GM23338 (cell line): ENCODE data around the gene ATF3. TPM values are rescaled to one million over a fixed set of nuclear protein-coding genes. Genes with fewer than 3 reads are reported as not detected.

Experiments
- ATAC-seq: fragments of 200-7000 bp; cut with Tn5 transposase; 3 replicates; pipeline ENCODE4 v1.9.1; 2020
- DNase-seq: peaks from one replicate; pipeline ENCODE4 v3.0.0-alpha.2; 2015; ENCODE audit warnings: low spot score
- H2AFZ ChIP-seq: fragments of 200-600 bp; sonication (generic); 2 replicates; pipeline ENCODE4 v1.8.0; 2016; ENCODE audit warnings: antibody characterized with exemption, mild to moderate bottlenecking, moderate library complexity
- H3F3A ChIP-seq: fragments of 200-600 bp; sonication (generic); replicated peaks from 2 replicates; pipeline ENCODE4 v1.8.0; 2017; ENCODE audit warnings: antibody characterized with exemption, mixed run types, low read depth
- H3K27ac ChIP-seq: fragments of 200-600 bp; sonication (generic); 2 replicates; pipeline ENCODE4 v1.6.1; 2016; ENCODE audit warnings: low read depth
- H3K27me3 ChIP-seq: fragments of 200-600 bp; sonication (generic); 2 replicates; pipeline ENCODE4 v1.8.0; 2016; ENCODE audit warnings: mild to moderate bottlenecking, mixed run types, moderate library complexity; ENCODE audit not compliant: insufficient read depth
- H3K36me3 ChIP-seq: fragments of 200-600 bp; sonication (generic); 2 replicates; pipeline ENCODE4 v1.8.0; 2016; ENCODE audit warnings: mild to moderate bottlenecking; ENCODE audit not compliant: insufficient read depth
- H3K4me1 ChIP-seq: fragments of 200-600 bp; sonication (generic); 2 replicates; pipeline ENCODE4 v1.8.0; 2016; ENCODE audit warnings: mild to moderate bottlenecking, moderate library complexity; ENCODE audit not compliant: insufficient read depth
- H3K4me2 ChIP-seq: fragments of 200-600 bp; sonication (generic); 2 replicates; pipeline ENCODE4 v1.7.1; 2017; ENCODE audit warnings: mixed run types
- H3K4me3 ChIP-seq: fragments of 200-600 bp; sonication (generic); 2 replicates; pipeline ENCODE4 v1.6.1; 2016; ENCODE audit warnings: mixed run types
- H3K79me2 ChIP-seq: fragments of 200-600 bp; sonication (generic); replicated peaks from 2 replicates; pipeline ENCODE4 v1.8.0; 2017; ENCODE audit warnings: mild to moderate bottlenecking; ENCODE audit not compliant: insufficient read depth
- H3K9me2 ChIP-seq: fragments of 200-600 bp; sonication (generic); 2 replicates; pipeline ENCODE4 v1.8.0; 2017; ENCODE audit not compliant: insufficient read depth
- H4K20me1 ChIP-seq: fragments of 200-600 bp; sonication (generic); replicated peaks from 2 replicates; pipeline ENCODE4 v1.8.0; 2017; ENCODE audit warnings: mild to moderate bottlenecking; ENCODE audit not compliant: insufficient read depth
- H3K27ac Mint-ChIP-seq: 2 replicates; pipeline ENCODE4 v1.8.0; 2020; ENCODE audit warnings: inconsistent platforms, mild to moderate bottlenecking, moderate library complexity, mixed read lengths
- H3K27me3 Mint-ChIP-seq: 3 replicates; pipeline ENCODE4 v1.8.0; 2022; ENCODE audit warnings: low read depth, mild to moderate bottlenecking, moderate library complexity, mixed read lengths, inconsistent platforms; ENCODE audit not compliant: insufficient read depth, poor library complexity
- H3K36me3 Mint-ChIP-seq: 3 replicates; pipeline ENCODE4 v1.8.0; 2021; ENCODE audit warnings: low read depth, mild to moderate bottlenecking, inconsistent platforms, moderate library complexity, mixed read lengths
- H3K4me1 Mint-ChIP-seq: 3 replicates; pipeline ENCODE4 v1.8.0; 2020; ENCODE audit warnings: mild to moderate bottlenecking, inconsistent platforms, mixed read lengths
- H3K4me3 Mint-ChIP-seq: 3 replicates; pipeline ENCODE4 v1.8.0; 2021; ENCODE audit warnings: moderate library complexity, mild to moderate bottlenecking, inconsistent platforms, mixed read lengths
- H3K9me3 Mint-ChIP-seq: 3 replicates; pipeline ENCODE4 v1.8.0; 2020; ENCODE audit warnings: moderate library complexity, mild to moderate bottlenecking, inconsistent platforms, mixed read lengths
- EZH2 ChIP-seq: fragments of 200-600 bp; sonication (generic); IDR thresholded peaks from one replicate; pipeline ENCODE4 v1.8.0; 2017; ENCODE audit warnings: antibody characterized with exemption, mild to moderate bottlenecking, low read depth; ENCODE audit not compliant: unreplicated experiment
- POLR2AphosphoS5 ChIP-seq: IDR thresholded peaks from 2 replicates; pipeline ENCODE4 v1.6.1; 2016; ENCODE audit warnings: antibody characterized with exemption, low read depth
- STAT1 ChIP-seq: IDR thresholded peaks from one replicate; pipeline ENCODE4 v1.6.1; 2016; ENCODE audit warnings: antibody characterized with exemption; ENCODE audit not compliant: unreplicated experiment
- ZNF331 ChIP-seq: fragments of 250-450 bp; sonication (Bioruptor Pico); IDR thresholded peaks from 2 replicates; pipeline ENCODE4 v1.5.0; 2020; ENCODE audit warnings: low read depth, mild to moderate bottlenecking, moderate library complexity
- polyA plus RNA-seq: library from polyadenylated mRNA; unstranded; fragments of >200 nt; fragmentation: Nextera tagmentation; extraction: Ambion mirVana; gene quantifications from 2 replicates; pipeline ENCODE4 v1.2.1, GENCODE V29; 2016
- total RNA-seq: library from RNA; depleted of rRNA; stranded (reverse); fragments of >200 nt; shearing (Covaris generic); gene quantifications from 2 replicates; pipeline ENCODE4 v1.2.3, GENCODE V29; 2014
- TF ChIP-seq, protein P1 (sequence below): IDR thresholded peaks from one replicate; pipeline ENCODE4 v1.6.1; 2018; ENCODE audit warnings: antibody characterized with exemption; ENCODE audit not compliant: unreplicated experiment
- TF ChIP-seq, protein P2 (sequence below), 2 experiments: fragments of 200-600 bp in 1 of 2; sonication (generic) in 1 of 2; conservative IDR thresholded peaks; 2 replicates each; pipeline versions ENCODE4 v1.5.1 to v1.6.1; 2016 to 2017; ENCODE audit warnings: antibody characterized with exemption in 2 of 2, low read depth in 2 of 2, mild to moderate bottlenecking in 2 of 2, moderate library complexity in 1 of 2
- TF ChIP-seq, protein P3 (sequence below): fragments of 250-450 bp; sonication (Bioruptor Pico); IDR thresholded peaks from 2 replicates; pipeline ENCODE4 v1.5.0; 2020; ENCODE audit warnings: mild to moderate bottlenecking, moderate library complexity
- TF ChIP-seq, protein P4 (sequence below): IDR thresholded peaks from 2 replicates; pipeline ENCODE4 v1.6.1; 2016; ENCODE audit warnings: antibody characterized with exemption

The ATF3 gene
- total and polyA plus RNA-seq, 2 experiments from 2014 or later, result 12.6 to 17.2 TPM

DNA sequence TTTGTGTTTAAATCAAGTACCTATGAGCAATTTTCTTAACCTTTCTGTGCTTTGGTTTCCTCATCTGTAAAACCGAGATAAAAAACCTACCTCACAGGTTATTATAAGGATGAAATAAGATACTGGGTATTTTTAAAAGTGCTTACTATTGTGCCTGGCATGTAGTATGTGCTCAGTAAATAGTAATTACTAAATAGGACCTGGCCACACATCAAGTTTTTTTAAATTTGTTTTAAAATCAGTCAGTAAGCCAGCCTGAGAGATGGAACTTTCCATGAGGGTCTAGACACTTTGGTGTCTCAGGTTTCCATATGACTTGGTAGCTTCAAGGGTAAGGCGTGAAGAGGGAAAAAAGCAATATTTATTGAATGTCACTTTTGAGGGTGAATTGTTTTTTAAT is 7.0 kb upstream of the ATF3 start (continued):
- TF ChIP-seq, protein P1, sequence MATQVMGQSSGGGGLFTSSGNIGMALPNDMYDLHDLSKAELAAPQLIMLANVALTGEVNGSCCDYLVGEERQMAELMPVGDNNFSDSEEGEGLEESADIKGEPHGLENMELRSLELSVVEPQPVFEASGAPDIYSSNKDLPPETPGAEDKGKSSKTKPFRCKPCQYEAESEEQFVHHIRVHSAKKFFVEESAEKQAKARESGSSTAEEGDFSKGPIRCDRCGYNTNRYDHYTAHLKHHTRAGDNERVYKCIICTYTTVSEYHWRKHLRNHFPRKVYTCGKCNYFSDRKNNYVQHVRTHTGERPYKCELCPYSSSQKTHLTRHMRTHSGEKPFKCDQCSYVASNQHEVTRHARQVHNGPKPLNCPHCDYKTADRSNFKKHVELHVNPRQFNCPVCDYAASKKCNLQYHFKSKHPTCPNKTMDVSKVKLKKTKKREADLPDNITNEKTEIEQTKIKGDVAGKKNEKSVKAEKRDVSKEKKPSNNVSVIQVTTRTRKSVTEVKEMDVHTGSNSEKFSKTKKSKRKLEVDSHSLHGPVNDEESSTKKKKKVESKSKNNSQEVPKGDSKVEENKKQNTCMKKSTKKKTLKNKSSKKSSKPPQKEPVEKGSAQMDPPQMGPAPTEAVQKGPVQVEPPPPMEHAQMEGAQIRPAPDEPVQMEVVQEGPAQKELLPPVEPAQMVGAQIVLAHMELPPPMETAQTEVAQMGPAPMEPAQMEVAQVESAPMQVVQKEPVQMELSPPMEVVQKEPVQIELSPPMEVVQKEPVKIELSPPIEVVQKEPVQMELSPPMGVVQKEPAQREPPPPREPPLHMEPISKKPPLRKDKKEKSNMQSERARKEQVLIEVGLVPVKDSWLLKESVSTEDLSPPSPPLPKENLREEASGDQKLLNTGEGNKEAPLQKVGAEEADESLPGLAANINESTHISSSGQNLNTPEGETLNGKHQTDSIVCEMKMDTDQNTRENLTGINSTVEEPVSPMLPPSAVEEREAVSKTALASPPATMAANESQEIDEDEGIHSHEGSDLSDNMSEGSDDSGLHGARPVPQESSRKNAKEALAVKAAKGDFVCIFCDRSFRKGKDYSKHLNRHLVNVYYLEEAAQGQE, result no peak
- TF ChIP-seq EZH2, result no peak

- Histone ChIP-seq H3K4me1 (peaks cover 31% of the 10 kb centered on the region), H3F3A (no peaks in the 10 kb centered on the region; the same call in 1 of the 2 replicates), H3K27me3 (peaks cover 57% of the 10 kb centered on the region), H3K4me3 (peak overlapping the region; percentile 86), H3K4me2 (peak overlapping the region; percentile 98), H3K36me3 (no peaks in the 10 kb centered on the region), H3K27ac (no peak overlapping the region), H4K20me1 (peaks cover 8% of the 10 kb centered on the region; the same call in 1 of the 2 replicates), H3K9me2 (peaks cover 6% of the 10 kb centered on the region; the same call in 1 of the 2 replicates), H3K79me2 (peaks cover 13% of the 10 kb centered on the region), H2AFZ (no peak overlapping the region)
- DNase-seq, result no peak
- Mint-ChIP-seq H3K4me1 (peaks cover 35% of the 10 kb centered on the region), H3K27me3 (peaks cover 44% of the 10 kb centered on the region), H3K4me3 (peak overlapping the region; percentile 93), H3K27ac (no peak overlapping the region), H3K9me3 (no peaks in the 10 kb centered on the region), H3K36me3 (peaks cover 5% of the 10 kb centered on the region; the same call in 1 of the 3 replicates)
- TF ChIP-seq, protein P2, sequence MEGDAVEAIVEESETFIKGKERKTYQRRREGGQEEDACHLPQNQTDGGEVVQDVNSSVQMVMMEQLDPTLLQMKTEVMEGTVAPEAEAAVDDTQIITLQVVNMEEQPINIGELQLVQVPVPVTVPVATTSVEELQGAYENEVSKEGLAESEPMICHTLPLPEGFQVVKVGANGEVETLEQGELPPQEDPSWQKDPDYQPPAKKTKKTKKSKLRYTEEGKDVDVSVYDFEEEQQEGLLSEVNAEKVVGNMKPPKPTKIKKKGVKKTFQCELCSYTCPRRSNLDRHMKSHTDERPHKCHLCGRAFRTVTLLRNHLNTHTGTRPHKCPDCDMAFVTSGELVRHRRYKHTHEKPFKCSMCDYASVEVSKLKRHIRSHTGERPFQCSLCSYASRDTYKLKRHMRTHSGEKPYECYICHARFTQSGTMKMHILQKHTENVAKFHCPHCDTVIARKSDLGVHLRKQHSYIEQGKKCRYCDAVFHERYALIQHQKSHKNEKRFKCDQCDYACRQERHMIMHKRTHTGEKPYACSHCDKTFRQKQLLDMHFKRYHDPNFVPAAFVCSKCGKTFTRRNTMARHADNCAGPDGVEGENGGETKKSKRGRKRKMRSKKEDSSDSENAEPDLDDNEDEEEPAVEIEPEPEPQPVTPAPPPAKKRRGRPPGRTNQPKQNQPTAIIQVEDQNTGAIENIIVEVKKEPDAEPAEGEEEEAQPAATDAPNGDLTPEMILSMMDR (conservative IDR thresholded peaks at IDR 0.05; ENCODE audit: low read depth in 2 of 2), result no peak
- TF ChIP-seq, protein P3, sequence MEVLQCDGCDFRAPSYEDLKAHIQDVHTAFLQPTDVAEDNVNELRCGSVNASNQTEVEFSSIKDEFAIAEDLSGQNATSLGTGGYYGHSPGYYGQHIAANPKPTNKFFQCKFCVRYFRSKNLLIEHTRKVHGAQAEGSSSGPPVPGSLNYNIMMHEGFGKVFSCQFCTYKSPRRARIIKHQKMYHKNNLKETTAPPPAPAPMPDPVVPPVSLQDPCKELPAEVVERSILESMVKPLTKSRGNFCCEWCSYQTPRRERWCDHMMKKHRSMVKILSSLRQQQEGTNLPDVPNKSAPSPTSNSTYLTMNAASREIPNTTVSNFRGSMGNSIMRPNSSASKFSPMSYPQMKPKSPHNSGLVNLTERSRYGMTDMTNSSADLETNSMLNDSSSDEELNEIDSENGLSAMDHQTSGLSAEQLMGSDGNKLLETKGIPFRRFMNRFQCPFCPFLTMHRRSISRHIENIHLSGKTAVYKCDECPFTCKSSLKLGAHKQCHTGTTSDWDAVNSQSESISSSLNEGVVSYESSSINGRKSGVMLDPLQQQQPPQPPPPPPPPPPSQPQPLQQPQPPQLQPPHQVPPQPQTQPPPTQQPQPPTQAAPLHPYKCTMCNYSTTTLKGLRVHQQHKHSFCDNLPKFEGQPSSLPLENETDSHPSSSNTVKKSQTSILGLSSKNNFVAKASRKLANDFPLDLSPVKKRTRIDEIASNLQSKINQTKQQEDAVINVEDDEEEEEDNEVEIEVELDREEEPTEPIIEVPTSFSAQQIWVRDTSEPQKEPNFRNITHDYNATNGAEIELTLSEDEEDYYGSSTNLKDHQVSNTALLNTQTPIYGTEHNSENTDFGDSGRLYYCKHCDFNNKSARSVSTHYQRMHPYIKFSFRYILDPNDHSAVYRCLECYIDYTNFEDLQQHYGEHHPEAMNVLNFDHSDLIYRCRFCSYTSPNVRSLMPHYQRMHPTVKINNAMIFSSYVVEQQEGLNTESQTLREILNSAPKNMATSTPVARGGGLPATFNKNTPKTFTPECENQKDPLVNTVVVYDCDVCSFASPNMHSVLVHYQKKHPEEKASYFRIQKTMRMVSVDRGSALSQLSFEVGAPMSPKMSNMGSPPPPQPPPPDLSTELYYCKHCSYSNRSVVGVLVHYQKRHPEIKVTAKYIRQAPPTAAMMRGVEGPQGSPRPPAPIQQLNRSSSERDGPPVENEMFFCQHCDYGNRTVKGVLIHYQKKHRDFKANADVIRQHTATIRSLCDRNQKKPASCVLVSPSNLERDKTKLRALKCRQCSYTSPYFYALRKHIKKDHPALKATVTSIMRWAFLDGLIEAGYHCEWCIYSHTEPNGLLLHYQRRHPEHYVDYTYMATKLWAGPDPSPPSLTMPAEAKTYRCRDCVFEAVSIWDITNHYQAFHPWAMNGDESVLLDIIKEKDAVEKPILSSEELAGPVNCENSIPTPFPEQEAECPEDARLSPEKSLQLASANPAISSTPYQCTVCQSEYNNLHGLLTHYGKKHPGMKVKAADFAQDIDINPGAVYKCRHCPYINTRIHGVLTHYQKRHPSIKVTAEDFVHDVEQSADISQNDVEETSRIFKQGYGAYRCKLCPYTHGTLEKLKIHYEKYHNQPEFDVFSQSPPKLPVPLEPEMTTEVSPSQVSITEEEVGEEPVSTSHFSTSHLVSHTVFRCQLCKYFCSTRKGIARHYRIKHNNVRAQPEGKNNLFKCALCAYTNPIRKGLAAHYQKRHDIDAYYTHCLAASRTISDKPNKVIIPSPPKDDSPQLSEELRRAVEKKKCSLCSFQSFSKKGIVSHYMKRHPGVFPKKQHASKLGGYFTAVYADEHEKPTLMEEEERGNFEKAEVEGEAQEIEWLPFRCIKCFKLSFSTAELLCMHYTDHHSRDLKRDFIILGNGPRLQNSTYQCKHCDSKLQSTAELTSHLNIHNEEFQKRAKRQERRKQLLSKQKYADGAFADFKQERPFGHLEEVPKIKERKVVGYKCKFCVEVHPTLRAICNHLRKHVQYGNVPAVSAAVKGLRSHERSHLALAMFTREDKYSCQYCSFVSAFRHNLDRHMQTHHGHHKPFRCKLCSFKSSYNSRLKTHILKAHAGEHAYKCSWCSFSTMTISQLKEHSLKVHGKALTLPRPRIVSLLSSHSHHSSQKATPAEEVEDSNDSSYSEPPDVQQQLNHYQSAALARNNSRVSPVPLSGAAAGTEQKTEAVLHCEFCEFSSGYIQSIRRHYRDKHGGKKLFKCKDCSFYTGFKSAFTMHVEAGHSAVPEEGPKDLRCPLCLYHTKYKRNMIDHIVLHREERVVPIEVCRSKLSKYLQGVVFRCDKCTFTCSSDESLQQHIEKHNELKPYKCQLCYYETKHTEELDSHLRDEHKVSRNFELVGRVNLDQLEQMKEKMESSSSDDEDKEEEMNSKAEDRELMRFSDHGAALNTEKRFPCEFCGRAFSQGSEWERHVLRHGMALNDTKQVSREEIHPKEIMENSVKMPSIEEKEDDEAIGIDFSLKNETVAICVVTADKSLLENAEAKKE (CRISPR knock-in tag), result no peak
- TF ChIP-seq ZNF331 (CRISPR knock-in tag), result no peak
- TF ChIP-seq, protein P4, sequence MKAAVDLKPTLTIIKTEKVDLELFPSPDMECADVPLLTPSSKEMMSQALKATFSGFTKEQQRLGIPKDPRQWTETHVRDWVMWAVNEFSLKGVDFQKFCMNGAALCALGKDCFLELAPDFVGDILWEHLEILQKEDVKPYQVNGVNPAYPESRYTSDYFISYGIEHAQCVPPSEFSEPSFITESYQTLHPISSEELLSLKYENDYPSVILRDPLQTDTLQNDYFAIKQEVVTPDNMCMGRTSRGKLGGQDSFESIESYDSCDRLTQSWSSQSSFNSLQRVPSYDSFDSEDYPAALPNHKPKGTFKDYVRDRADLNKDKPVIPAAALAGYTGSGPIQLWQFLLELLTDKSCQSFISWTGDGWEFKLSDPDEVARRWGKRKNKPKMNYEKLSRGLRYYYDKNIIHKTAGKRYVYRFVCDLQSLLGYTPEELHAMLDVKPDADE, result no peak
- TF ChIP-seq POLR2AphosphoS5, result no peak
- TF ChIP-seq STAT1, result no peak
- ATAC-seq, result no peak
These were observed 2.8 kb upstream of the ATF3 start for GRCh38 chr1:212605441-212606394.
